Measurements from ENCODE around the gene SQSTM1.
"Not testable (repeated sequence)": the region's sequence is repeated elsewhere in the genome, so short reads cannot be mapped to it uniquely, and the experiment has no call there.

The SQSTM1 gene

GRCh38 chr5:179825655-179826182, 5.0 kb downstream of the SQSTM1 start:
- DNase-seq (ENCODE audit: low spot score), result no peak

GRCh38 chr5:179827680-179828079, 7.0 kb downstream of the SQSTM1 start:
- no peak for DNase-seq (ENCODE audit: low spot score)

GRCh38 chr5:179828756-179829421, 8.2 kb downstream of the SQSTM1 start:
- DNase-seq (ENCODE audit: low spot score), result no peak

GRCh38 chr5:179829732-179830435, 9.2 kb downstream of the SQSTM1 start:
- no peak for DNase-seq (ENCODE audit: low spot score)

- no peak for DNase-seq (ENCODE audit: low spot score)
These were observed 10.2 kb downstream of the SQSTM1 start for GRCh38 chr5:179830818-179831468.

GRCh38 chr5:179832039-179832745, 11.5 kb downstream of the SQSTM1 start:
- no peak for DNase-seq (ENCODE audit: low spot score)

- no peak for DNase-seq (ENCODE audit: low spot score)
These were observed 12.5 kb downstream of the SQSTM1 start for GRCh38 chr5:179833056-179833708.

- no peak for DNase-seq (ENCODE audit: low spot score)
These were observed 13.0 kb downstream of the SQSTM1 start for GRCh38 chr5:179833709-179834070.

GRCh38 chr5:179834120-179834519, 13.4 kb downstream of the SQSTM1 start:
- DNase-seq (ENCODE audit: low spot score), result no peak

GRCh38 chr5:179834871-179835270, 14.2 kb downstream of the SQSTM1 start:
- DNase-seq (ENCODE audit: low spot score), result not testable (repeated sequence)

GRCh38 chr5:179836225-179837019, 15.7 kb downstream of the SQSTM1 start:
- no peak for DNase-seq (ENCODE audit: low spot score)

GRCh38 chr5:179837076-179838011, 16.6 kb downstream of the SQSTM1 start:
- DNase-seq (ENCODE audit: low spot score), result no peak

- no peak for DNase-seq (ENCODE audit: low spot score)
These were observed 18.9 kb downstream of the SQSTM1 start for GRCh38 chr5:179839328-179840256.

- DNase-seq (ENCODE audit: low spot score), result no peak
These were observed 19.6 kb downstream of the SQSTM1 start for GRCh38 chr5:179840321-179840720.

GRCh38 chr5:179840766-179841165, 20.1 kb downstream of the SQSTM1 start:
- no peak for DNase-seq (ENCODE audit: low spot score)

- DNase-seq (ENCODE audit: low spot score), result no peak
These were observed 20.9 kb downstream of the SQSTM1 start for GRCh38 chr5:179841621-179842020.

- DNase-seq (ENCODE audit: low spot score), result peak; percentile 54
These were observed 32.4 kb downstream of the SQSTM1 start for GRCh38 chr5:179852993-179853547.

- DNase-seq (ENCODE audit: low spot score), result no peak
These were observed 33.7 kb downstream of the SQSTM1 start for GRCh38 chr5:179854356-179854755.

GRCh38 chr5:179858241-179858585, 37.5 kb downstream of the SQSTM1 start:
- peak; percentile 61 for DNase-seq (ENCODE audit: low spot score)

Measured in germinal center (tissue), 1 donor.